WERI-Rb-1 (cell line): ENCODE data around the gene HOXA6.

Experiments
- DNase-seq: peaks from one replicate; pipeline ENCODE4 v3.0.0-alpha.2; 2020
- H3K27ac ChIP-seq: fragments of 250-450 bp; sonication (Bioruptor Pico); 2 replicates; pipeline ENCODE4 v1.5.1; 2020; ENCODE audit warnings: mild to moderate bottlenecking, moderate library complexity
- H3K27me3 ChIP-seq: fragments of 250-450 bp; sonication (Bioruptor Pico); 2 replicates; pipeline ENCODE4 v1.5.1; 2021; ENCODE audit warnings: mild to moderate bottlenecking, low read depth, moderate library complexity; ENCODE audit not compliant: insufficient read depth, severe bottlenecking
- H3K36me3 ChIP-seq: fragments of 250-450 bp; sonication (Bioruptor Pico); 2 replicates; pipeline ENCODE4 v1.5.1; 2020; ENCODE audit warnings: mild to moderate bottlenecking, moderate library complexity
- H3K4me3 ChIP-seq: 2 replicates; pipeline ENCODE4 v1.5.1; 2011; ENCODE audit warnings: low read depth, mild to moderate bottlenecking, control low read depth, low read length
- H3K9me3 ChIP-seq: fragments of 250-450 bp; sonication (Bioruptor Pico); 2 replicates; pipeline ENCODE4 v1.5.1; 2021; ENCODE audit warnings: mild to moderate bottlenecking, moderate library complexity; ENCODE audit not compliant: severe bottlenecking
- TF ChIP-seq, protein P1 (sequence below): IDR thresholded peaks from 2 replicates; pipeline ENCODE4 v1.5.1; 2011; ENCODE audit warnings: low read depth, mild to moderate bottlenecking, control low read depth, inconsistent platforms, low read length

Gene HOXA6

GRCh38 chr7:27117887-27118491 is 29.6 kb downstream of the HOXA6 start:
- Histone ChIP-seq H3K27me3 (peaks cover 65% of the 10 kb centered on the region), H3K27ac (no peak overlapping the region), H3K9me3 (no peaks in the 10 kb centered on the region), H3K36me3 (no peaks in the 10 kb centered on the region), H3K4me3 (no peak overlapping the region)
- TF ChIP-seq, protein P1, sequence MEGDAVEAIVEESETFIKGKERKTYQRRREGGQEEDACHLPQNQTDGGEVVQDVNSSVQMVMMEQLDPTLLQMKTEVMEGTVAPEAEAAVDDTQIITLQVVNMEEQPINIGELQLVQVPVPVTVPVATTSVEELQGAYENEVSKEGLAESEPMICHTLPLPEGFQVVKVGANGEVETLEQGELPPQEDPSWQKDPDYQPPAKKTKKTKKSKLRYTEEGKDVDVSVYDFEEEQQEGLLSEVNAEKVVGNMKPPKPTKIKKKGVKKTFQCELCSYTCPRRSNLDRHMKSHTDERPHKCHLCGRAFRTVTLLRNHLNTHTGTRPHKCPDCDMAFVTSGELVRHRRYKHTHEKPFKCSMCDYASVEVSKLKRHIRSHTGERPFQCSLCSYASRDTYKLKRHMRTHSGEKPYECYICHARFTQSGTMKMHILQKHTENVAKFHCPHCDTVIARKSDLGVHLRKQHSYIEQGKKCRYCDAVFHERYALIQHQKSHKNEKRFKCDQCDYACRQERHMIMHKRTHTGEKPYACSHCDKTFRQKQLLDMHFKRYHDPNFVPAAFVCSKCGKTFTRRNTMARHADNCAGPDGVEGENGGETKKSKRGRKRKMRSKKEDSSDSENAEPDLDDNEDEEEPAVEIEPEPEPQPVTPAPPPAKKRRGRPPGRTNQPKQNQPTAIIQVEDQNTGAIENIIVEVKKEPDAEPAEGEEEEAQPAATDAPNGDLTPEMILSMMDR, result no peak
- DNase-seq, result no peak

DNA sequence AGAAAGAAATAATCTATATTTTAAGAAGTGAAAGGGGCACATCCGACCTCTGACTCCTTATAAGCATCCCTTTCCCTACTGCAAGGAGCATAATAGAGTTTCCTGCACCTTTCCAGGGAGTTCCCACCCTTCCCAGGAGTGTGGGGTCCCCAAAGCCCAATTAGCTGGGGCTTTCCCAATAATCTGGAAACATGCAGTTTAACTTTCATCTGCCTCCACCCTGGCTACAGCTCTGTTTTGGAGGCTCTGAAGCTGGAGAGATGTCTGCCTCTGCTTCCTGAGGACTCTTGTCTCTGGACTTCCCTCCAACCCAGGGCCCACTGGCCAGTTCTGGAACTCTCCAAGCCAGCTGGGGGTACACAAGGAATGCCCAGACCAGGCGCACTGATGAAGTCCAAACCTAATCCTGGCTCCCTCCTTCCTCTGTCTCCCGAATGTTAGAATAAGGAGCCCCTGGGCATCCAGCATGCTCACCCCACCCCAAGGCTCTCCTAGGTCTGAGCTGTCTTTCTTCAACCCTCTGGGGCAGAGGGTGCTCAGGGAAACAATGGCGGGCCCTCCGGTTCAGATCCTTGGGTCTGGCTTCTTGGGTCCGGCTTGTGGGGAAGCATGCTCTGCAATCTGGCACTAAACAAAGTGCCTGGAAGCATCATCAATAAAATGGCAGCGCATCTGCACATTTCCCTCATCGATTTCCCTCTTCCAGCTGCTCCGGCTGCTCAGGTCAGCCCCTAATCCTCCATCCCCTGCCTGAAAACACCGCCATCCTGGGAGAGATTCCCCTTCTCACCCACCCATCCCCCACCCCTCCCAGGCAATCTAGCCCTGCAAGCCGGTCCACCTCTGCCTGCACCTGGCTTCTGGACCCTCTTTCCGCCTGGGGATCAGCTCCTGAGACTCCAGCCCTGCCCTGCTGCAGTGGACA is 30.4 kb downstream of the HOXA6 start:
- Histone ChIP-seq H3K27ac (no peak overlapping the region), H3K9me3 (no peaks in the 10 kb centered on the region), H3K27me3 (peaks cover 66% of the 10 kb centered on the region), H3K4me3 (no peak overlapping the region), H3K36me3 (no peaks in the 10 kb centered on the region)
- TF ChIP-seq, protein P1, result no peak
- no peak for DNase-seq

- Histone ChIP-seq H3K4me3 (no peak overlapping the region), H3K27ac (no peak overlapping the region), H3K27me3 (peaks cover 64% of the 10 kb centered on the region), H3K36me3 (no peaks in the 10 kb centered on the region), H3K9me3 (no peaks in the 10 kb centered on the region)
- TF ChIP-seq, protein P1, result no peak
- DNase-seq, result no peak
Measured at GRCh38 chr7:27116031-27116961, 31.3 kb downstream of the HOXA6 start.

GRCh38 chr7:27115221-27116026 is 32.1 kb downstream of the HOXA6 start:
- no peak overlapping the region for H3K27ac ChIP-seq
- peaks cover 63% of the 10 kb centered on the region for H3K27me3 ChIP-seq
- H3K9me3 ChIP-seq, result no peaks in the 10 kb centered on the region
- H3K36me3 ChIP-seq, result no peaks in the 10 kb centered on the region
- DNase-seq, result no peak
- TF ChIP-seq, protein P1, result no peak
- no peak overlapping the region for H3K4me3 ChIP-seq

- Histone ChIP-seq H3K4me3 (no peak overlapping the region), H3K27me3 (peaks cover 66% of the 10 kb centered on the region), H3K9me3 (no peaks in the 10 kb centered on the region), H3K27ac (no peak overlapping the region), H3K36me3 (no peaks in the 10 kb centered on the region)
- no peak for DNase-seq
- TF ChIP-seq, protein P1, result no peak
Measured at GRCh38 chr7:27114881-27115220, 32.7 kb downstream of the HOXA6 start.
